Progenitor cell of endocrine pancreas (in vitro differentiated cells): ENCODE data around the gene SSTR5. TPM values are rescaled to one million over a fixed set of nuclear protein-coding genes. Genes with fewer than 3 reads are reported as not detected.

Experiments
- DNase-seq: peaks from one replicate; pipeline ENCODE4 v3.0.0; 2021; ENCODE audit warnings: low spot score; ENCODE audit not compliant: unreplicated experiment
- H3K27ac Mint-ChIP-seq: 2 replicates; pipeline ENCODE4 v1.8.0; 2021; ENCODE audit warnings: mild to moderate bottlenecking, moderate library complexity, mixed read lengths
- H3K27me3 Mint-ChIP-seq: 2 replicates; pipeline ENCODE4 v1.8.0; 2021; ENCODE audit warnings: mixed read lengths
- H3K36me3 Mint-ChIP-seq: 2 replicates; pipeline ENCODE4 v1.8.0; 2022; ENCODE audit warnings: mixed read lengths; ENCODE audit not compliant: insufficient read depth
- H3K4me1 Mint-ChIP-seq: 2 replicates; pipeline ENCODE4 v1.8.0; 2021; ENCODE audit warnings: low read depth, mixed read lengths
- H3K4me3 Mint-ChIP-seq: 2 replicates; pipeline ENCODE4 v1.8.0; 2021; ENCODE audit warnings: low read depth, mild to moderate bottlenecking, moderate library complexity, mixed read lengths
- H3K9me3 Mint-ChIP-seq: 2 replicates; pipeline ENCODE4 v1.8.0; 2021; ENCODE audit warnings: low read depth, mixed read lengths
- total RNA-seq: library from RNA; stranded (reverse); gene quantifications from 2 replicates; pipeline ENCODE4 v1.2.1, GENCODE V29; 2021
- TF ChIP-seq, protein P1 (sequence below): fragments of 200-600 bp; sonication (generic); IDR thresholded peaks from one replicate; pipeline ENCODE4 v1.5.0; 2021; ENCODE audit warnings: antibody characterized with exemption, mild to moderate bottlenecking; ENCODE audit not compliant: unreplicated experiment

Gene SSTR5
- total RNA-seq, 1 donor from 2014 or later, result 1.4 TPM

DNA sequence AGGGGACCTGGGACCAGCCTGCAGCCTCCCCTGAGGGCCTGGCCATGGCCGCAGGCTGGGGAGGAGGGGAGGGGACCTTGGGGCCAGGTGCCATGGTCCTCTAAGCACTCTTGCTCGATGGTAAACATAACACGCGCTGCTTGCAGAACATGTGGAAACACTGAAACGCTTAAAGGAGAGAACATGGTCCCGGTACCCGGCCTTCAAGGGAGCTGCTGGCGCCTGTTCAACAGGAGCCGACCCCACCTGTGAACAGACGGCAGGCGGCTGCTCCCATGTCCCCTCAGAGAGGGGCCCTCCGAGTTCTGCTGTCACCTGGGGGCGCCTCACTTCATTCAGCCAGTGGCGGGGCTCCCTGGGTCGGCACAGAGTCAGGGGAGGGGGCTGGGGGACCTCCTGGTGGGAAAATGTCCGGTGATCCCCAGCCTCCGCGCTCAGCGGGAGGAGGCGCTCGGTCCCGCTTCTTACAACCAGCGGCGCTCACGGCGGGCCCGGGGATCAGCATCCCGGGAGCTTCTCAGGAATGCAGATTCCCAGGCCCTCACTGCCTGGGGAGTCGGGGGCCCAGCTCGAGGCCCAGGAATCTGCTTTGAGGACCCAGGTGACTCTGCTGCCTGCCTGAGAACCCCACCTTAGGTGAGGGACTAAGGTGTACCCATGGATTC lies 854 bp upstream of the SSTR5 start:
- Mint-ChIP-seq H3K27me3 (peaks cover 17% of the 10 kb centered on the region), H3K4me1 (peaks cover 5% of the 10 kb centered on the region), H3K27ac (no peak overlapping the region), H3K4me3 (no peak overlapping the region), H3K9me3 (no peaks in the 10 kb centered on the region), H3K36me3 (no peaks in the 10 kb centered on the region)
- TF ChIP-seq, protein P1, sequence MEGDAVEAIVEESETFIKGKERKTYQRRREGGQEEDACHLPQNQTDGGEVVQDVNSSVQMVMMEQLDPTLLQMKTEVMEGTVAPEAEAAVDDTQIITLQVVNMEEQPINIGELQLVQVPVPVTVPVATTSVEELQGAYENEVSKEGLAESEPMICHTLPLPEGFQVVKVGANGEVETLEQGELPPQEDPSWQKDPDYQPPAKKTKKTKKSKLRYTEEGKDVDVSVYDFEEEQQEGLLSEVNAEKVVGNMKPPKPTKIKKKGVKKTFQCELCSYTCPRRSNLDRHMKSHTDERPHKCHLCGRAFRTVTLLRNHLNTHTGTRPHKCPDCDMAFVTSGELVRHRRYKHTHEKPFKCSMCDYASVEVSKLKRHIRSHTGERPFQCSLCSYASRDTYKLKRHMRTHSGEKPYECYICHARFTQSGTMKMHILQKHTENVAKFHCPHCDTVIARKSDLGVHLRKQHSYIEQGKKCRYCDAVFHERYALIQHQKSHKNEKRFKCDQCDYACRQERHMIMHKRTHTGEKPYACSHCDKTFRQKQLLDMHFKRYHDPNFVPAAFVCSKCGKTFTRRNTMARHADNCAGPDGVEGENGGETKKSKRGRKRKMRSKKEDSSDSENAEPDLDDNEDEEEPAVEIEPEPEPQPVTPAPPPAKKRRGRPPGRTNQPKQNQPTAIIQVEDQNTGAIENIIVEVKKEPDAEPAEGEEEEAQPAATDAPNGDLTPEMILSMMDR, result no peak
- no peak for DNase-seq

DNA sequence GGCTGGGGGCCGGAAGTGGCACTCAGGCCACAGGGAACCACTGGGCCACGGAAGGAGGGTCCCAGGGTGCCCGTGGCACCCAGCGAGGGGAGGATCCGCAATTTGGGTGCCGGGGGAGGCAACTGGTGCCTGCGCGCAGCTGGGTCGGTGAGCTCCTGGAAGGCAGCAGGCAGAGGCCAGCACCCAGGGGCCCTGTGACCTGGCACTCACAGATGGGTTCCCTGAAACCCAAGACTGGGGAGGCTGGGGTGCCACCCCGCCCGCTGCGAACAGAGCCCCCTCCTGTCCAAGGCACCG lies 663 bp downstream of the SSTR5 start:
- H3K4me1 Mint-ChIP-seq, result peaks cover 16% of the 10 kb centered on the region
- peaks cover 11% of the 10 kb centered on the region for H3K27me3 Mint-ChIP-seq
- no peaks in the 10 kb centered on the region for H3K9me3 Mint-ChIP-seq
- H3K4me3 Mint-ChIP-seq, result no peak overlapping the region
- H3K36me3 Mint-ChIP-seq, result no peaks in the 10 kb centered on the region
- TF ChIP-seq, protein P1, result no peak
- DNase-seq, result no peak
- no peak overlapping the region for H3K27ac Mint-ChIP-seq

DNA sequence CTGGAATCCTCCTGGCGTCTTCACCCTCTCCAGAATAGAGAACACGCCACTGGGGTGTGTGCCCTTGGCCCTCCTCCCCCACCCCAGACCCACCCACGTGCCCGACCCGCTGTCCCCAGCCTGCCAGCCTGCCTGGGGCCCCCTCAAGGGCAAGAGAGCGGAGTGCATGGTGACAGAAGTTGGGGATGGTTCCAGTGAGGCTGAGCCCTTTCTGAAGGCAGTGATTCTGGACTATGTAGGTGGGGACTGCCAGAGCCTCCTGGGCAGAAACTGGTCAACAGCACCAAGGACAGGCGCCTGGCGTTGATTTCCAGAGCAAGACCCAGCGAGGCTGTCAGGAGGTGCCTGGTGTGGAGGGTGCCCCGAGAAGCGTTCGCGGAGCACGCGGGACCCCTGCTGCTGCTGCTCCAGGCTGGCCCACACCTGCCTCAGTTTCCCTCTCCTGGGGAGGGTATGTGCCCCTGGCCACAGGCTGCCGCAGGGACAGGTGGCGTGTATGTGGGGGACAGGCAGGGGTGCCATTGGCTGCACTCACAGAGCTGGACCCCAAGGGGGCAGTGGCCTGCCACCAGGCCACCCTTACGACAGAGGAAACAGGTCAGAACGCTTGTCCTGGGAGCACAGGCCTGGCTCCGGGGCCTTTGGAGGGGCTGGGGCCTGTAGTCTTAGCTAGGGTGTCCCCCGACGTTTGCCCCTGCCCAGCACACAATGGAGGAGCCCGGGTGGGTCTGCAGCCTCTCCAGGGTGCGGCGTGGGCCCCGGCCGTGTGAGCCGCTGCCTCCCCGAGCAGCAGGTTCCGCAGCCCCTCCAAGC lies 1.2 kb downstream of the SSTR5 start:
- peaks cover 11% of the 10 kb centered on the region for H3K27me3 Mint-ChIP-seq
- H3K4me3 Mint-ChIP-seq, result no peak overlapping the region
- H3K36me3 Mint-ChIP-seq, result no peaks in the 10 kb centered on the region
- TF ChIP-seq, protein P1, result peak; percentile 53
- H3K4me1 Mint-ChIP-seq, result peaks cover 19% of the 10 kb centered on the region
- no peak overlapping the region for H3K27ac Mint-ChIP-seq
- no peak for DNase-seq
- H3K9me3 Mint-ChIP-seq, result no peaks in the 10 kb centered on the region

DNA sequence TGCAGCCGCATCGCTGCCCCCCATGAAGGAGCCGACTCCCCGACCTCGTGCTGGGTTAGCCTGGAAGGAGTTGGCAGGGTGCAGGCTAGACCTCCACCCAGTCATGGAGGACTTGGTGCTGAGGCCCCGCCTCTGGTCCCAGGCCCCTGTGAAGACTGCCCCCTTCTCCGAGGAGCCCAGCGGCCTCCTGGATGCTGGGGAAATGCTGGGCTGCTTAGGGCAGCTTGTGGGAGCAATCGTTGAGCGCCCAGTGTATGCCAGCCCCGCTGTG lies 1.8 kb downstream of the SSTR5 start:
- no peak for DNase-seq
- H3K36me3 Mint-ChIP-seq, result no peaks in the 10 kb centered on the region
- H3K27me3 Mint-ChIP-seq, result peaks cover 11% of the 10 kb centered on the region
- TF ChIP-seq, protein P1, result no peak
- H3K4me1 Mint-ChIP-seq, result peaks cover 19% of the 10 kb centered on the region
- no peaks in the 10 kb centered on the region for H3K9me3 Mint-ChIP-seq
- no peak overlapping the region for H3K27ac Mint-ChIP-seq
- no peak overlapping the region for H3K4me3 Mint-ChIP-seq

DNA sequence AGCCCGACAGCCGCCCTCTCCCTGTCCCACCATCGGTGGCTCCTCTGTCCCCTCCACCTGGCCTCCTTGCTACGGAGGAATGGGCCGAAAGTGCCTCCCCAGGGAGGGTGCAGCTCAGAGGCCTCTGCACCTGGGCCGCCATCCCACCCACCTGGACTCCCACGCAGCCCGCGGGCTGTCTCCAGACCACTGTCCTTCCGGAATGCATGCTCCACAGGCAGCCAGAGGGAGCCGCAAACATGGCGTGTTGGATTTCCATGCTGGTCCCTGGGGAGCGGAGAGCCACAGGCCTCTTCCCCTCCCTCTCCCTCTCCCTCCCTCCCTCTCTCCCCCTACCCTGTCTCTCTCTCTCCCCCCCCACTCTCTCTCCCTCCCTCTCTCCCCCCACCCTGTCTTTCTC lies 3.0 kb downstream of the SSTR5 start:
- no peak overlapping the region for H3K4me3 Mint-ChIP-seq

More for the DNA sequence above, 3.0 kb downstream of the SSTR5 start:
- H3K36me3 Mint-ChIP-seq, result no peaks in the 10 kb centered on the region
- no peak overlapping the region for H3K27ac Mint-ChIP-seq
- no peaks in the 10 kb centered on the region for H3K9me3 Mint-ChIP-seq
- peaks cover 19% of the 10 kb centered on the region for H3K4me1 Mint-ChIP-seq
- TF ChIP-seq, protein P1, result no peak
- H3K27me3 Mint-ChIP-seq, result peaks cover 11% of the 10 kb centered on the region
- no peak for DNase-seq
